Measurements from ENCODE around the gene SOWAHA. TPM values are rescaled to one million over a fixed set of nuclear protein-coding genes. Genes with fewer than 3 reads are reported as not detected.

The SOWAHA gene
- total RNA-seq, 1 experiment from 2014 or later, result 0.39 TPM

GRCh38 chr5:132780577-132780976, 32.5 kb upstream of the SOWAHA start:
- POLR2A ChIA-PET, result no interaction called here

More at GRCh38 chr5:132780577-132780976, 32.5 kb upstream of the SOWAHA start:
- Histone ChIP-seq H3K9me3 (ENCODE audit: control insufficient read depth in 1 of 2, insufficient read depth in 1 of 2, low read depth in 1 of 2, low read length in 2 of 2) (no peaks in the 10 kb centered on the region), H3K9me2 (ENCODE audit: insufficient read depth) (no peaks in the 10 kb centered on the region), H3K4me1 (ENCODE audit: control insufficient read depth in 1 of 2, insufficient read depth in 2 of 2, low read length in 2 of 2) (peaks cover 4 to 22% of the 10 kb centered on the region in 2 experiments), H3K9ac (ENCODE audit: low read length) (no peak overlapping the region), H3K4me3 (replicated peaks in 1 of 2; ENCODE audit: low read depth in 1 of 2, low read length in 2 of 2) (no peak overlapping the region), H2AFZ (ENCODE audit: low read depth, low read length, poor library complexity, severe bottlenecking) (peak overlapping the region; percentile 48), H3K27ac (ENCODE audit: low read depth, low read length) (no peak overlapping the region), H3K4me2 (ENCODE audit: low read length) (no peak overlapping the region), H3K36me3 (ENCODE audit: control insufficient read depth in 1 of 2, insufficient read depth in 2 of 2, low read length in 2 of 2) (no peaks in the 10 kb centered on the region), H3K27me3 (ENCODE audit: insufficient read depth, low read length) (no peaks in the 10 kb centered on the region), H4K20me1 (ENCODE audit: insufficient read depth) (no peaks in the 10 kb centered on the region), H3K79me2 (ENCODE audit: insufficient read depth, low read length) (peaks cover 7% of the 10 kb centered on the region)
- DNase-seq (ENCODE audit: low read depth, low spot score) (no peak), ATAC-seq (no peak)
- ChIA-PET RAD21 (ENCODE audit: low non-redundant PET in 1 of 2, low total read pairs in 2 of 2, uncharacterized antibody in 2 of 2, unreplicated experiment in 2 of 2) (no interaction called here), CTCF (no interaction called here)
- intact Hi-C loops (cut with micrococcal nuclease), result no loop called here
- TF ChIP-seq CTCF (IDR thresholded peaks at IDR 0.05 in 2 of 3, conservative IDR thresholded peaks at IDR 0.05 in 1 of 3; ENCODE audit: borderline replicate concordance in 1 of 3, insufficient read depth in 1 of 3, low read depth in 2 of 3, low read length in 2 of 3) (no peak), ATF3 (IDR thresholded peaks at IDR 0.05) (no peak), ELF1 (IDR thresholded peaks at IDR 0.05; ENCODE audit: borderline replicate concordance, low read depth) (no peak), SIN3A (IDR thresholded peaks at IDR 0.05; ENCODE audit: low read depth) (no peak)
- no TSS peak for BruUV-seq (replicated peaks)

All from HCT116 (cell line).